ENCODE measurements around the gene RBP7.

Gene RBP7

DNA sequence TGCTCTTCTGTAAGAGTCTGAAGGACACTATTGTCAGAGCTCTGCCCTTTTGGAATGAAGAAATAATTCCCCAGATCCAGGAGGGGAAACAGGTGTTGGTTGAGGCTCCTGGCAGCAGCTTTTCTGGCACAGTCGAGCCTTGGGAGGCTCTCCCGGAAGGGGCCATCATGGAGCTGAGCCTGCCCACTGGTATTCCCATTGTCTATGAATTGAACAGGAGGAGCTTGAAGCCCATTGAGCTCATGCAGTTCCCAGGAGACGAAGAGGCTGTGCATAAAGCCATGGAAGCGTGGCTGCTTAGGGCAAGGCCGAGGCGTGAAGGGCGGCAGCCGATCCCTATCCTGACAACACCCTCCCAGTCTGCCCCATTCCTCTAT lies 62.3 kb downstream of the RBP7 start:
- ChIA-PET POLR2A (no interaction called here), CTCF (interaction anchor here (1.2 kb wide), 1 partner anchor 25 kb away, joined by 4 read pairs; no protein-coding TSS in a partner anchor)
- TF ChIP-seq ELF4 (IDR thresholded peaks at IDR 0.05) (no peak), CTBP1 (IDR thresholded peaks at IDR 0.05; ENCODE audit: borderline replicate concordance) (no peak), BHLHE40 (IDR thresholded peaks at IDR 0.05; ENCODE audit: borderline replicate concordance) (no peak)
- no peak for DNase-seq (ENCODE audit: extremely low spot score)

DNA sequence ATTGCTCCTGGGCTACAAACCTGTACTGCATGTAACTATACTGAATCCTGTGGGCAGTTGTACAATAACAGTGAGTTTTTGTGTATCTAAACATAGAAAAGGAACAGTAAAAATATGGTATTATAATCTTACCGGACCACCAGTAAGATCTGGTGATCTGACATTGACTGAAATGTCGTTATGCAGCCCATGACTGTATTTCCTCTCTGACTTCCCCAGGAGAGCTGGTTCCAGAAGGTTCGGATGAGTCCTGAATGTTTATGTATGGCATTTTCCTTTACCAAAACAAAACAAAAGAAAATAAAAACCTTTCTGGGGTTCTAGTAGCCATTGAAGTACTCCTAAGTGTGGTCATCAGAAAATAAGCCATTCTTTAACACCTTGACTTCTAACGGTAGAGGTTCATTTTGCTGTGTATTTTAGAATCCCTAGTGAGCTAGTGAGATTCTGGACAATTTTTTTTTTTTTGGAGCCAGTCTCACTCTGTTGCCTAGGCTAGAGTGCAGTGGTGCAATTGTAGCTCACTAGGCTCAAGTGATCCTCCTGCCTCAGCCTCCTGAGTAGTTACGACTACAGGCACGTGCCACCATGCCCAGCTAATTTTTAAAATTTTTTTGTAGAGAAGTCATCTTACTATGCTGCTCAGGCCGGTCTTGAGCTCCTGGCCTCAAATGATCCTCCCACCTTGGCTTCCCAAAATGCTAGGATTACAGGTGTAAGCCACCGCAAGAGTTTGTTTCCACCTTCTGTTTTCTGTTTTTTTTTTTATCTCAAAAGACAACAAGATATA lies 63.5 kb downstream of the RBP7 start:
- ChIA-PET CTCF (interaction anchor here (0.6 kb wide), 1 partner anchor 96 kb away, joined by 3 read pairs; no protein-coding TSS in a partner anchor), POLR2A (no interaction called here)
- DNase-seq (ENCODE audit: extremely low spot score), result no peak
- TF ChIP-seq FOXM1 (IDR thresholded peaks at IDR 0.05; ENCODE audit: borderline replicate concordance) (no peak), LEF1 (IDR thresholded peaks at IDR 0.05; ENCODE audit: borderline replicate concordance) (no peak), TARDBP (IDR thresholded peaks at IDR 0.05) (no peak), L3MBTL2 (conservative IDR thresholded peaks at IDR 0.05) (no peak), BHLHE40 (IDR thresholded peaks at IDR 0.05; ENCODE audit: borderline replicate concordance) (no peak), HDGF (IDR thresholded peaks at IDR 0.05; ENCODE audit: borderline replicate concordance) (no peak), SUZ12 (IDR thresholded peaks at IDR 0.05) (no peak), CTBP1 (IDR thresholded peaks at IDR 0.05; ENCODE audit: borderline replicate concordance) (no peak), ZNF384 (IDR thresholded peaks at IDR 0.05) (no peak), FOXK2 (IDR thresholded peaks at IDR 0.05) (no peak), ELF4 (IDR thresholded peaks at IDR 0.05) (no peak), NFRKB (IDR thresholded peaks at IDR 0.05) (no peak), ARNT (IDR thresholded peaks at IDR 0.05) (no peak), SP1 (IDR thresholded peaks at IDR 0.05) (no peak)
- TF ChIP-seq, protein P1, sequence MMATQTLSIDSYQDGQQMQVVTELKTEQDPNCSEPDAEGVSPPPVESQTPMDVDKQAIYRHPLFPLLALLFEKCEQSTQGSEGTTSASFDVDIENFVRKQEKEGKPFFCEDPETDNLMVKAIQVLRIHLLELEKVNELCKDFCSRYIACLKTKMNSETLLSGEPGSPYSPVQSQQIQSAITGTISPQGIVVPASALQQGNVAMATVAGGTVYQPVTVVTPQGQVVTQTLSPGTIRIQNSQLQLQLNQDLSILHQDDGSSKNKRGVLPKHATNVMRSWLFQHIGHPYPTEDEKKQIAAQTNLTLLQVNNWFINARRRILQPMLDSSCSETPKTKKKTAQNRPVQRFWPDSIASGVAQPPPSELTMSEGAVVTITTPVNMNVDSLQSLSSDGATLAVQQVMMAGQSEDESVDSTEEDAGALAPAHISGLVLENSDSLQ (IDR thresholded peaks at IDR 0.05), result no peak

DNA sequence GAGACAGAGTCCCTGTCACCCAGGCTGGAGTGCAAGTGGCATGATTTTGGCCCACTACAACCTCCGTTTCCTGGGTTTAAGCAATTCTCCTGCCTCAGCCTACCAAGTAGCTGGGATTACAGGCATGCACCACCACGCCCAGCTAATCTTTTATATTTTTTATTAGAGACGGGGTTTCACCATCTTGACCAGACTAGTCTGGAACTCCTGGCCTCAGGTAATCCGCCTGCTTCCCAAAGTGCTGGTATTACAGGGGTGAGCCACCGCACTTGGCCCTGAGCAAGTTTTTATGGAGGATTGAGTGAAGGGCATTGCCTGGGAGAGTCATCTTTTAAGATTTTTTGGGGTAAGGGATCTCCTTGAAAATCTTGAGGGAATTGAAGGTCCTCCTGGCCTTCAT lies 64.2 kb downstream of the RBP7 start:
- no peak for TF ChIP-seq FOXM1 (IDR thresholded peaks at IDR 0.05; ENCODE audit: borderline replicate concordance)
- TF ChIP-seq TARDBP (IDR thresholded peaks at IDR 0.05), result no peak
- no peak for TF ChIP-seq ZNF384 (IDR thresholded peaks at IDR 0.05)
- no peak for TF ChIP-seq FOXK2 (IDR thresholded peaks at IDR 0.05)
- TF ChIP-seq FOXA1 (IDR thresholded peaks at IDR 0.05), result no peak
- no peak for TF ChIP-seq SUZ12 (IDR thresholded peaks at IDR 0.05)
- no peak for TF ChIP-seq ARNT (IDR thresholded peaks at IDR 0.05)
- no peak for TF ChIP-seq CTBP1 (IDR thresholded peaks at IDR 0.05; ENCODE audit: borderline replicate concordance)
- no peak for TF ChIP-seq L3MBTL2 (conservative IDR thresholded peaks at IDR 0.05)
- TF ChIP-seq LEF1 (IDR thresholded peaks at IDR 0.05; ENCODE audit: borderline replicate concordance), result no peak
- no peak for TF ChIP-seq HDGF (IDR thresholded peaks at IDR 0.05; ENCODE audit: borderline replicate concordance)
- TF ChIP-seq, protein P1 (IDR thresholded peaks at IDR 0.05), result no peak
- TF ChIP-seq BHLHE40 (IDR thresholded peaks at IDR 0.05; ENCODE audit: borderline replicate concordance), result no peak
- TF ChIP-seq NFRKB (IDR thresholded peaks at IDR 0.05), result no peak
- TF ChIP-seq SP1 (IDR thresholded peaks at IDR 0.05), result no peak
- TF ChIP-seq ELF4 (IDR thresholded peaks at IDR 0.05), result no peak
- POLR2A ChIA-PET, result no interaction called here
- no peak for DNase-seq (ENCODE audit: extremely low spot score)
- CTCF ChIA-PET, result interaction anchor here (0.6 kb wide), 1 partner anchor 96 kb away, joined by 3 read pairs; no protein-coding TSS in a partner anchor

DNA sequence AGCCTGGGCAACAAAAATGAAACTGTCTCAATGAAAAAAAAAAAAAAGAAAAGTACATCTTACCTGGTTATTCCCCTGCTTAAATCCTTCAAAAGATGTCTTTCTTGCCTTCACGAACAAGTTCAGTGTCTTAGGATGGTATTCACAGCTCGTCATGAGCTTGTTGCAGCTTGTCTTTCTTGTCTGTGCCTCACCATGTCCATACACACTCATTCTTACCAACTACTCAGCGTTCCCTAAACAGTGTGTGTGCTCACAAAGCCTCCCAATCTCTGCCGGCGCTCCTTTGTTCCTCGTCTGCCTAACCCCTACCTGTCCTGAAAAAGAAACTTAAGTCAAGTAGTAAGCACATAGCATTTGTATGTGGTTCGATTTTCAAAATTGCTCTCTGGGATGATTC lies 66.8 kb downstream of the RBP7 start:
- ChIA-PET CTCF (interaction anchor here (1.1 kb wide), 1 partner anchor 17 kb away, joined by 4 read pairs; no protein-coding TSS in a partner anchor), POLR2A (no interaction called here)
- TF ChIP-seq SUZ12 (IDR thresholded peaks at IDR 0.05) (no peak), ELF4 (IDR thresholded peaks at IDR 0.05) (no peak), BHLHE40 (IDR thresholded peaks at IDR 0.05; ENCODE audit: borderline replicate concordance) (no peak), ARNT (IDR thresholded peaks at IDR 0.05) (no peak), FOXK2 (IDR thresholded peaks at IDR 0.05) (no peak), NFRKB (IDR thresholded peaks at IDR 0.05) (no peak), FOXA1 (IDR thresholded peaks at IDR 0.05) (no peak), HDGF (IDR thresholded peaks at IDR 0.05; ENCODE audit: borderline replicate concordance) (no peak)
- TF ChIP-seq, protein P1 (IDR thresholded peaks at IDR 0.05), result no peak
- DNase-seq (ENCODE audit: extremely low spot score), result no peak

DNA sequence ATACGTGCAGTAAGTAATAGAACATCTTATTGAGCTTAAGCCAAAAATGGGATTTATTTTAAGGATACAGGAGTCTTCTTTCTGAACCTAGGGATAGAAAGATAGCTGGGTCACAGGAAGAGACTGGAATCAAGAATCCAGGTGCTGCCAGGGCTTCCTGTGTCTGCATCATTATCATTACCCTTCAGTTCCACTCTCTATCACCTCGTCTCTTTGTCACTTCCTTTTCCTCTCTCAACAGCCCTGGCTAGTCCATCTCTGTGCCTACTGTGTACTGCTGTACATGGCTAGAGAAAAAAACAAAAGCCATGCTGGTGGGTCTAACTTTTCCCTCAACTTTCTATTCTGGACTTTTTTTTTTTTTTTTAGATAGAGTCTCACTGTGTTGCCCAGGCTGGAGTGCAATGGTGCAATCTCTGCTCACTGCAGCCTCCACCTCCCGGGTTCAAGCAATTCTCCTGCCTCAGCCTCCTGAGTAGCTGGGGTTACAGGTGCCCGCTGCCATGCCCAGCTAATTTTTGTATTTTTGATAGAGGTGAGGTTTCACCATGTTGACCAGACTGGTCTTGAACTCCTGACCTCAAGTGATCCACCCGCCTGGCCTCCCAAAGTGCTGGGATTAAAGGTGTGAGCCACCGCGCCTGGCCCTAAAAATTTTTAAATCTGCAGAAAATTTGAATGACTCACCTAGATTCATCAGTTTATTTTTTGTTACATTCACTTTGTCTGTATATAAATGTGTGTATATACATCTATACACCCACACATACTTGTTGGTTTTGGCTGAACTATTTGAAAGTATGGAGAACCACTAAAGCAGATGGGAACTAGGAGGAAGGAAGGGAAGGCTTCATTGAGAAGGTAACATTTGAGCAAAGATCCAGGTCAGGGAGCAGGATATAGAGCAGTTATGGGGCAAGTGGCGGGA lies 67.7 kb downstream of the RBP7 start:
- no peak for TF ChIP-seq NFRKB (IDR thresholded peaks at IDR 0.05)
- no peak for TF ChIP-seq SP1 (IDR thresholded peaks at IDR 0.05)
- TF ChIP-seq FOXA1 (IDR thresholded peaks at IDR 0.05), result no peak
- TF ChIP-seq LEF1 (IDR thresholded peaks at IDR 0.05; ENCODE audit: borderline replicate concordance), result no peak
- no peak for TF ChIP-seq TARDBP (IDR thresholded peaks at IDR 0.05)
- no peak for TF ChIP-seq SUZ12 (IDR thresholded peaks at IDR 0.05)
- no peak for TF ChIP-seq L3MBTL2 (conservative IDR thresholded peaks at IDR 0.05)
- TF ChIP-seq ZNF384 (IDR thresholded peaks at IDR 0.05), result no peak
- no peak for TF ChIP-seq FOXK2 (IDR thresholded peaks at IDR 0.05)
- TF ChIP-seq, protein P1 (IDR thresholded peaks at IDR 0.05), result no peak
- no peak for TF ChIP-seq ARNT (IDR thresholded peaks at IDR 0.05)
- TF ChIP-seq BHLHE40 (IDR thresholded peaks at IDR 0.05; ENCODE audit: borderline replicate concordance), result no peak
- no peak for TF ChIP-seq CTBP1 (IDR thresholded peaks at IDR 0.05; ENCODE audit: borderline replicate concordance)
- TF ChIP-seq FOXM1 (IDR thresholded peaks at IDR 0.05; ENCODE audit: borderline replicate concordance), result no peak
- no peak for TF ChIP-seq ELF4 (IDR thresholded peaks at IDR 0.05)
- no peak for TF ChIP-seq HDGF (IDR thresholded peaks at IDR 0.05; ENCODE audit: borderline replicate concordance)
- POLR2A ChIA-PET, result no interaction called here
- CTCF ChIA-PET, result interaction anchor here (1.1 kb wide), 1 partner anchor 18 kb away, joined by 4 read pairs; no protein-coding TSS in a partner anchor
- DNase-seq (ENCODE audit: extremely low spot score), result no peak
